Measurements from ENCODE around the gene SPHK1. TPM values are rescaled to one million over a fixed set of nuclear protein-coding genes. Genes with fewer than 3 reads are reported as not detected.

Gene SPHK1
- total RNA-seq, 3 donors from 2014 or later (not counting 1 experiment from before 2014, with no cell fraction given): 7.6 to 9.2 (median 8.3) TPM

- WGBS (ENCODE audit: insufficient coverage): 93% methylated on average over 7 of the region's 8 CpGs
Measured at GRCh38 chr17:76397184-76397583, 12.8 kb downstream of the SPHK1 start.

GRCh38 chr17:76397687-76398522 lies 13.5 kb downstream of the SPHK1 start:
- Mint-ChIP-seq H3K27me3 (ENCODE audit: low read depth in 2 of 2) (no peaks in the 10 kb centered on the region), H3K4me3 (no peak overlapping the region), H3K4me1 (peaks cover 0 to 4% of the 10 kb centered on the region in 2 donors), H3K36me3 (no peaks in the 10 kb centered on the region), H3K27ac (no peak overlapping the region), H3K9me3 (no peaks in the 10 kb centered on the region)
- TF ChIP-seq CTCF (IDR thresholded peaks at IDR 0.05): peak; percentile 92
- DNase-seq (peak; percentile 85 to 89), ATAC-seq (peak; percentile 86 to 98 (median 90))
- 73% methylated on average over 16 of the region's 16 CpGs for WGBS (ENCODE audit: insufficient coverage)
- H3K4me3 ChIP-seq (ENCODE audit: low read length): no peak overlapping the region
- H3K27ac ChIP-seq (ENCODE audit: low read length): no peak overlapping the region
- H3K27me3 ChIP-seq (ENCODE audit: control insufficient read depth, insufficient read depth, low read length): no peaks in the 10 kb centered on the region
- no peaks in the 10 kb centered on the region for H3K9me3 ChIP-seq (ENCODE audit: control insufficient read depth, insufficient read depth, low read length)
- peaks cover 66% of the 10 kb centered on the region for H3K36me3 ChIP-seq (ENCODE audit: control insufficient read depth, insufficient read depth, low read length)
- H3K4me1 ChIP-seq (ENCODE audit: control insufficient read depth, insufficient read depth, low read length): no peaks in the 10 kb centered on the region
- intact Hi-C loops (cut with micrococcal nuclease): loop anchor here (1.0 kb wide), 1 partner anchor 95 kb away; no protein-coding TSS in a partner anchor

More at GRCh38 chr17:76397184-76397583, 12.8 kb downstream of the SPHK1 start:
- no peaks in the 10 kb centered on the region for H3K9me3 Mint-ChIP-seq
- Histone ChIP-seq H3K27ac (ENCODE audit: low read length) (no peak overlapping the region), H3K36me3 (ENCODE audit: control insufficient read depth, insufficient read depth, low read length) (peaks cover 59% of the 10 kb centered on the region), H3K4me1 (ENCODE audit: control insufficient read depth, insufficient read depth, low read length) (no peaks in the 10 kb centered on the region), H3K9me3 (ENCODE audit: control insufficient read depth, insufficient read depth, low read length) (no peaks in the 10 kb centered on the region), H3K27me3 (ENCODE audit: control insufficient read depth, insufficient read depth, low read length) (no peaks in the 10 kb centered on the region), H3K4me3 (ENCODE audit: low read length) (no peak overlapping the region)
- H3K27me3 Mint-ChIP-seq (ENCODE audit: low read depth in 2 of 2): no peaks in the 10 kb centered on the region
- no peaks in the 10 kb centered on the region for H3K36me3 Mint-ChIP-seq
- DNase-seq (no peak), ATAC-seq (no peak)
- peaks cover 0 to 4% of the 10 kb centered on the region in 2 donors for H3K4me1 Mint-ChIP-seq
- no peak for TF ChIP-seq CTCF (IDR thresholded peaks at IDR 0.05)
- intact Hi-C loops (cut with micrococcal nuclease): no loop called here
- H3K27ac Mint-ChIP-seq: no peak overlapping the region
- no peak overlapping the region for H3K4me3 Mint-ChIP-seq

- H3K36me3 Mint-ChIP-seq: peaks cover 2% of the 10 kb centered on the region
Measured at GRCh38 chr17:76398523-76399174, 14.2 kb downstream of the SPHK1 start.

More at GRCh38 chr17:76398523-76399174, 14.2 kb downstream of the SPHK1 start:
- Histone ChIP-seq H3K36me3 (ENCODE audit: control insufficient read depth, insufficient read depth, low read length) (peaks cover 68% of the 10 kb centered on the region), H3K9me3 (ENCODE audit: control insufficient read depth, insufficient read depth, low read length) (no peaks in the 10 kb centered on the region), H3K4me1 (ENCODE audit: control insufficient read depth, insufficient read depth, low read length) (no peaks in the 10 kb centered on the region), H3K27me3 (ENCODE audit: control insufficient read depth, insufficient read depth, low read length) (no peaks in the 10 kb centered on the region), H3K4me3 (ENCODE audit: low read length) (no peak overlapping the region), H3K27ac (ENCODE audit: low read length) (no peak overlapping the region)
- H3K27ac Mint-ChIP-seq: no peak overlapping the region
- intact Hi-C loops (cut with micrococcal nuclease): loop anchor here (1.0 kb wide), 1 partner anchor 95 kb away; no protein-coding TSS in a partner anchor
- no peaks in the 10 kb centered on the region for H3K9me3 Mint-ChIP-seq
- no peak for TF ChIP-seq CTCF (IDR thresholded peaks at IDR 0.05)
- peaks cover 2 to 4% of the 10 kb centered on the region in 2 donors for H3K4me1 Mint-ChIP-seq
- H3K4me3 Mint-ChIP-seq: no peak overlapping the region
- DNase-seq: no peak
- 91% methylated on average over 20 of the region's 20 CpGs for WGBS (ENCODE audit: insufficient coverage)
- H3K27me3 Mint-ChIP-seq (ENCODE audit: low read depth in 2 of 2): no peaks in the 10 kb centered on the region
- ATAC-seq: peak in 1 of 3 donors; percentile 23
